Karpas-422 (cell line): ENCODE results near the gene SSR1. TPM values are rescaled to one million over a fixed set of nuclear protein-coding genes. Genes with fewer than 3 reads are reported as not detected.

Source experiments
- DNase-seq: peaks from one replicate; pipeline ENCODE4 v3.0.0-alpha.2; 2015
- H2AFZ ChIP-seq: fragments of 200-600 bp; sonication (generic); 2 replicates; pipeline ENCODE4 v1.6.1; 2014; ENCODE audit warnings: antibody characterized with exemption, low read length, mixed read lengths
- H3K27ac ChIP-seq: fragments of 200-600 bp; sonication (generic); 2 replicates; pipeline ENCODE4 v1.5.1; 2014; ENCODE audit warnings: mild to moderate bottlenecking, low read length, moderate library complexity
- H3K27me3 ChIP-seq: fragments of 200-600 bp; sonication (generic); 2 replicates; pipeline ENCODE4 v1.6.1; 2014; ENCODE audit warnings: low read length, mixed read lengths
- H3K36me3 ChIP-seq: fragments of 200-600 bp; sonication (generic); 2 replicates; pipeline ENCODE4 v1.6.1; 2014; ENCODE audit warnings: low read length, mixed read lengths; ENCODE audit not compliant: insufficient read depth
- H3K4me1 ChIP-seq: fragments of 200-600 bp; sonication (generic); 2 replicates; pipeline ENCODE4 v1.6.1; 2014; ENCODE audit warnings: mild to moderate bottlenecking, low read length, mixed read lengths
- H3K4me2 ChIP-seq: fragments of 200-600 bp; sonication (generic); 2 replicates; pipeline ENCODE4 v1.6.1; 2014; ENCODE audit warnings: low read length, low read depth, mild to moderate bottlenecking; ENCODE audit not compliant: poor library complexity, severe bottlenecking
- H3K4me3 ChIP-seq: fragments of 200-600 bp; sonication (generic); 2 replicates; pipeline ENCODE4 v1.5.1; 2014; ENCODE audit warnings: mild to moderate bottlenecking, antibody characterized with exemption, low read length, mixed read lengths
- H3K79me2 ChIP-seq: fragments of 200-600 bp; sonication (generic); 2 replicates; pipeline ENCODE4 v1.6.1; 2014; ENCODE audit warnings: mild to moderate bottlenecking, low read length, mixed read lengths
- H3K9ac ChIP-seq: fragments of 200-600 bp; sonication (generic); 2 replicates; pipeline ENCODE4 v1.6.0; 2014; ENCODE audit warnings: low read length
- H3K9me2 ChIP-seq: fragments of 200-600 bp; sonication (generic), shearing (Covaris generic); replicated peaks from 2 replicates; pipeline ENCODE4 v1.6.0; 2014; ENCODE audit warnings: mild to moderate bottlenecking, low read length, moderate library complexity; ENCODE audit not compliant: insufficient read depth
- H3K9me3 ChIP-seq: fragments of 300-700, 200-600 bp; sonication (generic); 2 replicates; pipeline ENCODE4 v1.6.1; 2014; ENCODE audit warnings: low read length, mixed read lengths
- H4K20me1 ChIP-seq: fragments of 200-600 bp; sonication (generic); 2 replicates; pipeline ENCODE4 v1.6.1; 2014; ENCODE audit warnings: mild to moderate bottlenecking, antibody characterized with exemption, low read length, low read depth; ENCODE audit not compliant: insufficient read depth
- total RNA-seq: library from RNA; depleted of rRNA; stranded (reverse); fragments of >200 nt; shearing (Covaris generic); gene quantifications from 2 replicates; pipeline ENCODE4 v1.2.3, GENCODE V29; 2014; ENCODE audit warnings: low replicate concordance

The SSR1 gene
- total RNA-seq, 1 experiment from 2014 or later = 83.2 TPM

DNA sequence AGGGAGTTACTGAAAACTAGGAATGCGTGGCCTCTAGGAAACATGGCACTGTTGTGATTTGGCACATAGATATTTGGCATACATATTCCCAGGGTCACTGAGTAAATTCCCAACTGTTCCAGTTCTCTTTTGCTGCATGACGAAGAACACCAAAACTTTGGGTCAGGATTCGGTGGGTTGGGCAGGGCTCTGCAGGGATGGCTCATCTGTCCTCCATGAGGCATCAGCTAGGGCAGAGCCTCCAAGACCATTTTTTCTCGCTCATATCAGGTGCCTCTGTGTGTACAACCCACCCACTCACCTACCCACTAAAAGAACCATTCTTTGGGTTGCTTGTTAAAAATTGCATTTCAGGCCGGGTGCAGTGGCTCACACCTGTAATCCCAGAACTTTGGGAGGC lies 57.1 kb downstream of the SSR1 start:
- Histone ChIP-seq H3K9me2 (no peaks in the 10 kb centered on the region), H3K4me3 (no peak overlapping the region), H3K27ac (no peak overlapping the region), H4K20me1 (no peaks in the 10 kb centered on the region), H3K36me3 (no peaks in the 10 kb centered on the region), H3K9ac (no peak overlapping the region), H3K27me3 (no peaks in the 10 kb centered on the region), H3K9me3 (peaks cover 8% of the 10 kb centered on the region; the same call in 1 of the 2 replicates), H2AFZ (no peak overlapping the region), H3K79me2 (no peaks in the 10 kb centered on the region), H3K4me2 (no peak overlapping the region), H3K4me1 (peaks cover 2% of the 10 kb centered on the region; the same call in 1 of the 2 replicates)
- DNase-seq = no peak

DNA sequence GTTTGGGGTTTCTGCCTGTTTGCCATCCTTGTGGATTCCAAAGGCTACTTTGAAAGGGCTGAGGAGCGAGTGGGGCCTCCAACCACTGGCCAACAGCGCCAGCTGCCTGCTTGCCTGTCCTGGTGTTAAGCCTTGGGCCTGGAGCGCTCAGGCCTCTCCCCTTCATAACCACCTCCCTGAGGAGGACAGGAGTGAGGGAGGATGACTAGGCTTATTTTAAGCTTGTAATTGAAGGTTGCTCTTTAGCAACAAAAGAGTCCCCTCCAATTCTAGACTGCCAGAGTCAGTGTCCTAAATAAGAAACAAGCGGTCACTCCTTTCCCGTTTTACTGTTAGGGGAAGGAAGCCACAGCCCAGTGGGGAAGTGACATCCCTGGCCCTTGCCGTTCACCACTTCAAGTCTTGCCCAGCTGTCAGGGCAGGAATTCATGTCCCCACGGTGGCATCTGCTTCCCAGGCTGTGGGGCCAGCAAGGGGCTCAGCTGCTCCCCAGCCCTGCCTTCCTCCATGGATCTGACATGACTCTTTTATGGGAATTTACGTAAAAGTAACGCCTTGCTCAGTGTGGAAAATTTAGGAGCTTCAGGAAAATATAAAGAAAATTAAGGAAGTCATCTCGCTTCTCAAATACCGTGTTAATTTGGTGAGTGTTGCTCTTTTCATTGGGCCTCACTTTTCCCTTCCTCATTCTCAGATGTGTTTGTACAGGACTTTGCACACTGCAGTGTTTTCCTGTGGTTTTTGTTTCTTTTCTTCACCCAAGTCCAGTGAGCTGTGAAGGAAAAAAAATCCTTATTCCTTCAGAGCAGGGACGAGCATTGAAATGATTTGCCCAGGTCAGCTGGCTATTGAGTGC lies 57.8 kb downstream of the SSR1 start:
- H3K36me3 ChIP-seq = no peaks in the 10 kb centered on the region
- H3K79me2 ChIP-seq = no peaks in the 10 kb centered on the region
- no peak overlapping the region for H3K4me3 ChIP-seq
- H3K9me2 ChIP-seq = no peaks in the 10 kb centered on the region
- H4K20me1 ChIP-seq = no peaks in the 10 kb centered on the region
- no peaks in the 10 kb centered on the region for H3K27me3 ChIP-seq
- DNase-seq = no peak
- H3K9ac ChIP-seq = no peak overlapping the region
- no peak overlapping the region for H3K27ac ChIP-seq
- H3K4me1 ChIP-seq = peaks cover 4% of the 10 kb centered on the region
- peaks cover 8% of the 10 kb centered on the region; the same call in 1 of the 2 replicates for H3K9me3 ChIP-seq
- H2AFZ ChIP-seq = no peak overlapping the region
- H3K4me2 ChIP-seq = no peak overlapping the region

DNA sequence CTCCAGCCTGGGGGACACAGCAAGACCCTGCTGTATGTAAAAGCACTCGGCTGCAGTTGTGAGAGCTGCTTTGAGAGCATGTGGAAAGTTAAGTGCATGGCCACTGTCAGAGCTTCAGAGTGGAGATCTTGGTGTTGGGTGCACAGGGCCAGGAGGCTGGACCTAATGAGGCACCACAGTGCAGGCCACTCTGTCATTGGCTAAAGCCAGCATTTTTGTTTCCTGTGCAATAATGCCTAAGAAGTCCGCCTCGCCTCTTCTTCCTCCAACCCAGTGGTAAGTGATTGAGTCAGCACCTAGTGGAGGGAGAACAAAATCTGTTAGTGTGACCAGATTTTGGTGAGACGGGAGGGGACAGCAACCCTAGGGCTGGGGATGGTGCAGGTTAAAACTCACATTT lies 60.6 kb downstream of the SSR1 start:
- no peak overlapping the region for H3K9ac ChIP-seq
- no peak overlapping the region for H2AFZ ChIP-seq
- no peaks in the 10 kb centered on the region for H3K27me3 ChIP-seq
- H4K20me1 ChIP-seq = no peaks in the 10 kb centered on the region
- peaks cover 9% of the 10 kb centered on the region for H3K4me1 ChIP-seq
- no peak for DNase-seq
- no peaks in the 10 kb centered on the region for H3K79me2 ChIP-seq
- no peaks in the 10 kb centered on the region for H3K36me3 ChIP-seq
- H3K9me3 ChIP-seq = peaks cover 8% of the 10 kb centered on the region; the same call in 1 of the 2 replicates
- no peak overlapping the region for H3K27ac ChIP-seq
- H3K4me2 ChIP-seq = no peak overlapping the region
- H3K4me3 ChIP-seq = no peak overlapping the region
- H3K9me2 ChIP-seq = no peaks in the 10 kb centered on the region

DNA sequence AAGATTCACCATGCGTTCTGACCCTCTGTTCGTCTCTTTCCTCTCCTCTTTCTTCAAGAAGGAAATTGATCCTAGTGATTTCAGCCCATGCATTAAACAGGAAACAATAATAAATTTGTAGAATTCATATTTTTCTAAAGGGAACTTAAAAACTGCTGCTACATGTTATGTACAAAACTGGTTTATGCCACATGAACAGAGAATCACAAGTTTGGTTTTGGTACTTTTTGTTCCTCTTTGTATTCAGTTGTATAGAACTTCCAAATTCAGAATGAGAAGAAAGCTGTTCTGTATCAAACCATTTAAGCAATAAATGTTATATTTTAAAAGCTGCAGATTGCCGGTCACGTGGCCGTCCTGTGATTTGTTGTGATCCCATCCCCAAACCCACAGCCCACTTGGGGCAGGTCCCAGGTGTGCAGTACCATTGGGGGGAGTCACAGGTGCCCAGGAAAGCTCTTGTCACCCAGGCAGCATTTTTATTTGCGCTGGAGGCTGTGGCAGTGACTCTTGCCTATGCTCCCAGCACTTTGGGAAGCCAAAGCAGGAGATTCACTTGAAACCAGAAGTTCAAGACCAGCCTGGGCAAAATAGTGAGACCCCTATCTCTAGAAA lies 61.2 kb downstream of the SSR1 start:
- Histone ChIP-seq H3K4me3 (no peak overlapping the region), H3K9ac (no peak overlapping the region), H4K20me1 (no peaks in the 10 kb centered on the region), H3K9me3 (peaks cover 8% of the 10 kb centered on the region; the same call in 1 of the 2 replicates), H3K27ac (no peak overlapping the region), H3K4me2 (no peak overlapping the region), H2AFZ (no peak overlapping the region), H3K27me3 (no peaks in the 10 kb centered on the region), H3K9me2 (no peaks in the 10 kb centered on the region), H3K79me2 (no peaks in the 10 kb centered on the region), H3K36me3 (no peaks in the 10 kb centered on the region), H3K4me1 (peaks cover 9% of the 10 kb centered on the region)
- DNase-seq = no peak

DNA sequence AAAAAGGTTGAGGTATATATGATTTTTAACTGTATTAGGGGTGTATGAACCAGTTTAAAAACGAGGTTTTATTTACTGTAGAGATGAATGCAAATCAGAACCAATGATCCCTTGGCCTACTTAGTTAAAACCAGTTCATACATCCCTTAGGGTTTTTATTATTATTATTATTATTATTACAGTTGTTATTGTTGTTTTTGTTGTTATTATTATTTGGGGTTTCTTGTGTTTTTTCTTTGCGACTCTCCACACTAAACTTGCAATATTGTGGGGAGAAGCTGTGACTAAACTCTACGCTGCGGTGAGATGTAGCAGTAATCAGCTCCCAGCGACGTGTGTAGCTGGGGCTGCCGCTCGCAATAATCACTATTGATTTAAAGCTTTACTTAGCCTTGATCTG lies 62.2 kb downstream of the SSR1 start:
- Histone ChIP-seq H3K9me3 (peaks cover 7% of the 10 kb centered on the region; the same call in 1 of the 2 replicates), H3K27me3 (no peaks in the 10 kb centered on the region), H3K9me2 (no peaks in the 10 kb centered on the region), H3K79me2 (no peaks in the 10 kb centered on the region), H3K9ac (no peak overlapping the region), H3K4me3 (no peak overlapping the region), H3K4me1 (peaks cover 9% of the 10 kb centered on the region), H3K27ac (no peak overlapping the region), H3K36me3 (no peaks in the 10 kb centered on the region), H2AFZ (no peak overlapping the region), H4K20me1 (no peaks in the 10 kb centered on the region), H3K4me2 (no peak overlapping the region)
- DNase-seq = no peak

- H3K36me3 ChIP-seq = no peaks in the 10 kb centered on the region
- peak; percentile 68 for DNase-seq
- no peak overlapping the region for H3K9ac ChIP-seq
- no peaks in the 10 kb centered on the region for H3K27me3 ChIP-seq
- no peaks in the 10 kb centered on the region for H3K79me2 ChIP-seq
- no peaks in the 10 kb centered on the region for H3K9me2 ChIP-seq
- no peak overlapping the region for H3K4me2 ChIP-seq
- H3K4me1 ChIP-seq = peaks cover 9% of the 10 kb centered on the region
- no peak overlapping the region for H3K27ac ChIP-seq
- no peaks in the 10 kb centered on the region for H3K9me3 ChIP-seq
- H2AFZ ChIP-seq = no peak overlapping the region
- no peaks in the 10 kb centered on the region for H4K20me1 ChIP-seq
- no peak overlapping the region for H3K4me3 ChIP-seq
These were observed 62.9 kb downstream of the SSR1 start for GRCh38 chr6:7249946-7250643.

DNA sequence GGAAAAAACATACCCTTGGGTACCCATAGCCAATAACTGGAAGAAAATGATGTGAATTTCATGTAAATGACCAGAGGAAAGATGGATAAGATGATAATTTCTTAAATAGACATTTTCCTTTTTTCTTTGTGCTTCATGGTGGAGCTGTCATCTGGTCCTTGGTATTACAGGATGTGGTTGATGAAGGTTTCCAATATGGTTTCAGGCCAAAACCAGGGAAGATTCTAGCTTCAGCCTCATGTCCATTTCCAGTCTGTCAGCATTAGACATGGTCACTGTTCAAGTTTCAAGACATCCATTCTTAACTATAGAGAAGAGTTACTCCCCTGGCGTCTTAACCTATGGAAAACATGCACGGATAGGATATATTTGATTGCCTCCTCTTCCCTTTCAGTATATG lies 63.6 kb downstream of the SSR1 start:
- Histone ChIP-seq H3K9ac (no peak overlapping the region), H3K4me1 (peaks cover 9% of the 10 kb centered on the region), H3K27me3 (no peaks in the 10 kb centered on the region), H3K27ac (no peak overlapping the region), H3K79me2 (no peaks in the 10 kb centered on the region), H3K9me3 (no peaks in the 10 kb centered on the region), H4K20me1 (no peaks in the 10 kb centered on the region), H2AFZ (no peak overlapping the region), H3K4me3 (no peak overlapping the region), H3K9me2 (no peaks in the 10 kb centered on the region), H3K4me2 (no peak overlapping the region), H3K36me3 (no peaks in the 10 kb centered on the region)
- no peak for DNase-seq

GRCh38 chr6:7247828-7248227 lies 65.2 kb downstream of the SSR1 start:
- Histone ChIP-seq H3K9ac (no peak overlapping the region), H3K9me3 (no peaks in the 10 kb centered on the region), H4K20me1 (peaks cover 2% of the 10 kb centered on the region; the same call in 1 of the 2 replicates), H3K4me2 (no peak overlapping the region), H3K27ac (no peak overlapping the region), H3K4me3 (no peak overlapping the region), H2AFZ (no peak overlapping the region), H3K9me2 (no peaks in the 10 kb centered on the region), H3K27me3 (no peaks in the 10 kb centered on the region), H3K79me2 (no peaks in the 10 kb centered on the region), H3K4me1 (peaks cover 15% of the 10 kb centered on the region), H3K36me3 (no peaks in the 10 kb centered on the region)
- no peak for DNase-seq
